ENCODE results near the gene PHLDA3. TPM values are rescaled to one million over a fixed set of nuclear protein-coding genes. Genes with fewer than 3 reads are reported as not detected.

Gene PHLDA3
- total RNA-seq, 4 donors from 2014 or later = 95.4 to 350 (median 150) TPM

GRCh38 chr1:201481004-201481380, 12.0 kb upstream of the PHLDA3 start:
- TF ChIP-seq CTCF (IDR thresholded peaks at IDR 0.05; ENCODE audit: low read depth) = no peak

- TF ChIP-seq CTCF (IDR thresholded peaks at IDR 0.05; ENCODE audit: low read depth) = no peak
Measured at GRCh38 chr1:201480231-201481003, 11.4 kb upstream of the PHLDA3 start.

GRCh38 chr1:201479201-201479730, 10.3 kb upstream of the PHLDA3 start:
- TF ChIP-seq CTCF (IDR thresholded peaks at IDR 0.05; ENCODE audit: low read depth) = no peak

- no peak for TF ChIP-seq CTCF (IDR thresholded peaks at IDR 0.05; ENCODE audit: low read depth)
Measured at GRCh38 chr1:201476670-201477344, 7.8 kb upstream of the PHLDA3 start.

- TF ChIP-seq CTCF (IDR thresholded peaks at IDR 0.05; ENCODE audit: low read depth) = no peak
Measured at GRCh38 chr1:201475915-201476669, 7.1 kb upstream of the PHLDA3 start.

GRCh38 chr1:201475130-201475529, 6.1 kb upstream of the PHLDA3 start:
- no peak for TF ChIP-seq CTCF (IDR thresholded peaks at IDR 0.05; ENCODE audit: low read depth)

GRCh38 chr1:201473296-201473695, 4.3 kb upstream of the PHLDA3 start:
- no peak for TF ChIP-seq CTCF (IDR thresholded peaks at IDR 0.05; ENCODE audit: low read depth)

Measured in subcutaneous adipose tissue (tissue), 4 donors.